ENCODE results near the gene OR56A5.

The OR56A5 gene

GRCh38 chr11:5933116-5933515 is 35.2 kb downstream of the OR56A5 start:
- WGBS (ENCODE audit: insufficient coverage) = 96% methylated on average over 7 of the region's 10 CpGs
- Histone ChIP-seq H3K4me3 (ENCODE audit: control insufficient read depth in 1 of 7, extremely low read depth in 1 of 7, insufficient read depth in 4 of 7, low read depth in 2 of 7, low read length in 6 of 7) (no peak overlapping the region), H3K27me3 (replicated peaks in 2 of 5; ENCODE audit: control insufficient read depth in 4 of 5, insufficient read depth in 5 of 5, low read length in 4 of 5) (no peaks in the 10 kb centered on the region), H3K9me3 (ENCODE audit: control extremely low read depth in 1 of 5, control insufficient read depth in 4 of 5, insufficient read depth in 2 of 5, low read depth in 1 of 5, low read length in 4 of 5) (peaks cover 0 to 13% (median 4%) of the 10 kb centered on the region in 5 experiments), H3K4me1 (ENCODE audit: control extremely low read depth in 1 of 4, control insufficient read depth in 4 of 4, insufficient read depth in 4 of 4, low read length in 3 of 4) (no peaks in the 10 kb centered on the region), H3K27ac (ENCODE audit: insufficient read depth in 1 of 2, low read depth in 1 of 2, low read length in 2 of 2, poor library complexity in 1 of 2, severe bottlenecking in 2 of 2) (no peak overlapping the region), H3K36me3 (ENCODE audit: control insufficient read depth in 4 of 4, insufficient read depth in 4 of 4, low read length in 3 of 4) (no peaks in the 10 kb centered on the region)
- no peak for DNase-seq
- ChIA-PET POLR2A (no interaction called here), CTCF (no interaction called here)

- CTCF ChIA-PET = no interaction called here
- Histone ChIP-seq H3K36me3 (ENCODE audit: control insufficient read depth in 4 of 4, insufficient read depth in 4 of 4, low read length in 3 of 4) (no peaks in the 10 kb centered on the region), H3K27ac (ENCODE audit: insufficient read depth in 1 of 2, low read depth in 1 of 2, low read length in 2 of 2, poor library complexity in 1 of 2, severe bottlenecking in 2 of 2) (no peak overlapping the region), H3K4me3 (ENCODE audit: control insufficient read depth in 1 of 7, extremely low read depth in 1 of 7, insufficient read depth in 4 of 7, low read depth in 2 of 7, low read length in 6 of 7) (no peak overlapping the region), H3K4me1 (ENCODE audit: control extremely low read depth in 1 of 4, control insufficient read depth in 4 of 4, insufficient read depth in 4 of 4, low read length in 3 of 4) (no peaks in the 10 kb centered on the region), H3K27me3 (replicated peaks in 2 of 5; ENCODE audit: control insufficient read depth in 4 of 5, insufficient read depth in 5 of 5, low read length in 4 of 5) (no peaks in the 10 kb centered on the region), H3K9me3 (ENCODE audit: control extremely low read depth in 1 of 5, control insufficient read depth in 4 of 5, insufficient read depth in 2 of 5, low read depth in 1 of 5, low read length in 4 of 5) (peaks cover 0 to 9% (median 1%) of the 10 kb centered on the region in 5 experiments)
- WGBS (ENCODE audit: insufficient coverage) = 100% methylated on average over 6 of the region's 11 CpGs
- no peak for DNase-seq
- POLR2A ChIA-PET = no interaction called here
Observed at GRCh38 chr11:5932671-5933070, 35.6 kb downstream of the OR56A5 start.

DNA sequence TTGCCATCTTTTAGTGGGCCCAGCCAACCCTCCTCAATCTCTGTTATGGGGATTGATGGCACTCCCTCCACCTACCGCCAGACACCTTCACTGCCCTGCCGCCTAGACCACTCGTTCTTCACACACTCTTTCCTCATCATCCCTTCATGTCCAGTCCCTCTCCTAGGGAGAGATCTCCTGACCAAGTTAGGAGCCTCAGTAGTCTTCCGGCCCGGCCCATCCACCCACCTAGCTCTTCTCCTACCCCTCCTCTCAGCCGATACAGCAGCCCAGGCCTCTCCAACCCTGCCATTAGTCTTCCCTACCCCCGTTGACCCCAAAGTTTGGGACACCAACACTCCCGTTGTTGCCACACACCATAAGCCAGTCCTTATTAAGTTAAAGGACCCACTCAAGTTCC is 37.2 kb downstream of the OR56A5 start:
- H3K9me3 ChIP-seq (ENCODE audit: control extremely low read depth in 1 of 5, control insufficient read depth in 4 of 5, insufficient read depth in 2 of 5, low read depth in 1 of 5, low read length in 4 of 5) = peaks cover 0 to 7% (median 0%) of the 10 kb centered on the region in 5 experiments

GRCh38 chr11:5930614-5931013 is 37.7 kb downstream of the OR56A5 start:
- H3K4me3 ChIP-seq (ENCODE audit: control insufficient read depth in 1 of 7, extremely low read depth in 1 of 7, insufficient read depth in 4 of 7, low read depth in 2 of 7, low read length in 6 of 7) = no peak overlapping the region
- DNase-seq = no peak
- no peak overlapping the region for H3K27ac ChIP-seq (ENCODE audit: insufficient read depth in 1 of 2, low read depth in 1 of 2, low read length in 2 of 2, poor library complexity in 1 of 2, severe bottlenecking in 2 of 2)
- H3K4me1 ChIP-seq (ENCODE audit: control extremely low read depth in 1 of 4, control insufficient read depth in 4 of 4, insufficient read depth in 4 of 4, low read length in 3 of 4) = no peaks in the 10 kb centered on the region
- no peaks in the 10 kb centered on the region for H3K36me3 ChIP-seq (ENCODE audit: control insufficient read depth in 4 of 4, insufficient read depth in 4 of 4, low read length in 3 of 4)
- 90% methylated on average over 19 of the region's 19 CpGs for WGBS (ENCODE audit: insufficient coverage)
- peaks cover 0 to 7% (median 0%) of the 10 kb centered on the region in 5 experiments for H3K9me3 ChIP-seq (ENCODE audit: control extremely low read depth in 1 of 5, control insufficient read depth in 4 of 5, insufficient read depth in 2 of 5, low read depth in 1 of 5, low read length in 4 of 5)
- ChIA-PET CTCF (no interaction called here), POLR2A (no interaction called here)
- H3K27me3 ChIP-seq (replicated peaks in 2 of 5; ENCODE audit: control insufficient read depth in 4 of 5, insufficient read depth in 5 of 5, low read length in 4 of 5) = no peaks in the 10 kb centered on the region

More for the DNA sequence above, 37.2 kb downstream of the OR56A5 start:
- Histone ChIP-seq H3K4me1 (ENCODE audit: control extremely low read depth in 1 of 4, control insufficient read depth in 4 of 4, insufficient read depth in 4 of 4, low read length in 3 of 4) (no peaks in the 10 kb centered on the region), H3K4me3 (ENCODE audit: control insufficient read depth in 1 of 7, extremely low read depth in 1 of 7, insufficient read depth in 4 of 7, low read depth in 2 of 7, low read length in 6 of 7) (no peak overlapping the region), H3K27ac (ENCODE audit: insufficient read depth in 1 of 2, low read depth in 1 of 2, low read length in 2 of 2, poor library complexity in 1 of 2, severe bottlenecking in 2 of 2) (no peak overlapping the region), H3K27me3 (replicated peaks in 2 of 5; ENCODE audit: control insufficient read depth in 4 of 5, insufficient read depth in 5 of 5, low read length in 4 of 5) (no peaks in the 10 kb centered on the region), H3K36me3 (ENCODE audit: control insufficient read depth in 4 of 4, insufficient read depth in 4 of 4, low read length in 3 of 4) (no peaks in the 10 kb centered on the region)
- CTCF ChIA-PET = no interaction called here
- no peak for DNase-seq
- POLR2A ChIA-PET = no interaction called here
- WGBS (ENCODE audit: insufficient coverage) = 95% methylated on average over 8 of the region's 8 CpGs

- POLR2A ChIA-PET = no interaction called here
- H3K4me1 ChIP-seq (ENCODE audit: control extremely low read depth in 1 of 4, control insufficient read depth in 4 of 4, insufficient read depth in 4 of 4, low read length in 3 of 4) = no peaks in the 10 kb centered on the region
- no peak for DNase-seq
- CTCF ChIA-PET = no interaction called here
- 90% methylated on average over 29 of the region's 31 CpGs for WGBS (ENCODE audit: insufficient coverage)
- no peaks in the 10 kb centered on the region for H3K27me3 ChIP-seq (replicated peaks in 2 of 5; ENCODE audit: control insufficient read depth in 4 of 5, insufficient read depth in 5 of 5, low read length in 4 of 5)
- H3K9me3 ChIP-seq (ENCODE audit: control extremely low read depth in 1 of 5, control insufficient read depth in 4 of 5, insufficient read depth in 2 of 5, low read depth in 1 of 5, low read length in 4 of 5) = peaks cover 0 to 7% (median 0%) of the 10 kb centered on the region in 5 experiments
- H3K4me3 ChIP-seq (ENCODE audit: control insufficient read depth in 1 of 7, extremely low read depth in 1 of 7, insufficient read depth in 4 of 7, low read depth in 2 of 7, low read length in 6 of 7) = no peak overlapping the region
- no peak overlapping the region for H3K27ac ChIP-seq (ENCODE audit: insufficient read depth in 1 of 2, low read depth in 1 of 2, low read length in 2 of 2, poor library complexity in 1 of 2, severe bottlenecking in 2 of 2)
- H3K36me3 ChIP-seq (ENCODE audit: control insufficient read depth in 4 of 4, insufficient read depth in 4 of 4, low read length in 3 of 4) = no peaks in the 10 kb centered on the region
Observed at GRCh38 chr11:5929571-5930368, 38.5 kb downstream of the OR56A5 start.

- H3K27me3 ChIP-seq (replicated peaks in 2 of 5; ENCODE audit: control insufficient read depth in 4 of 5, insufficient read depth in 5 of 5, low read length in 4 of 5) = no peaks in the 10 kb centered on the region
- WGBS (ENCODE audit: insufficient coverage) = 96% methylated on average over 14 of the region's 15 CpGs
- CTCF ChIA-PET = no interaction called here
- no peak for DNase-seq
- H3K27ac ChIP-seq (ENCODE audit: insufficient read depth in 1 of 2, low read depth in 1 of 2, low read length in 2 of 2, poor library complexity in 1 of 2, severe bottlenecking in 2 of 2) = no peak overlapping the region
- no peak overlapping the region for H3K4me3 ChIP-seq (ENCODE audit: control insufficient read depth in 1 of 7, extremely low read depth in 1 of 7, insufficient read depth in 4 of 7, low read depth in 2 of 7, low read length in 6 of 7)
- peaks cover 0 to 10% (median 0%) of the 10 kb centered on the region in 5 experiments for H3K9me3 ChIP-seq (ENCODE audit: control extremely low read depth in 1 of 5, control insufficient read depth in 4 of 5, insufficient read depth in 2 of 5, low read depth in 1 of 5, low read length in 4 of 5)
- H3K4me1 ChIP-seq (ENCODE audit: control extremely low read depth in 1 of 4, control insufficient read depth in 4 of 4, insufficient read depth in 4 of 4, low read length in 3 of 4) = no peaks in the 10 kb centered on the region
- POLR2A ChIA-PET = no interaction called here
- H3K36me3 ChIP-seq (ENCODE audit: control insufficient read depth in 4 of 4, insufficient read depth in 4 of 4, low read length in 3 of 4) = no peaks in the 10 kb centered on the region
Observed at GRCh38 chr11:5928811-5929210, 39.5 kb downstream of the OR56A5 start.

DNA sequence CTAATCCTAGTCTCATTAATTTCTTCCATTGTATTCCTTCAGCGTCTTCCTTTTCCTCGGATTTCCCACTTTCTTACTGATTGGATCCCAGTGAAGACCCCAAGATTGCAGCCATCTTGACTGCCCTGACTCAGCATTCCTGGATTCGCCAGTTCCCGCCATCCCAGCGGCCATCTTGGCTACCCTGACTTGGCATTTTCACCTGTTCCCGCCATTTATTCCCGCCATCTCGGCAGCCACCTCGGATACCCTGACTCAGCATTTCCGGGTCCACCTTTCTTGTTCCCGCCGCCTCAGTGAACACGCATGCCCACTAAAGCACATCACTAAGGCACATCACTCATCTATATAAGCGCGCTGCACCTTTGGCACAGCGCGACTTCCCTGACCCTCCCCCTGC is 40.0 kb downstream of the OR56A5 start:
- H3K36me3 ChIP-seq (ENCODE audit: control insufficient read depth in 4 of 4, insufficient read depth in 4 of 4, low read length in 3 of 4) = no peaks in the 10 kb centered on the region
- H3K4me3 ChIP-seq (ENCODE audit: control insufficient read depth in 1 of 7, extremely low read depth in 1 of 7, insufficient read depth in 4 of 7, low read depth in 2 of 7, low read length in 6 of 7) = no peak overlapping the region
- H3K9me3 ChIP-seq (ENCODE audit: control extremely low read depth in 1 of 5, control insufficient read depth in 4 of 5, insufficient read depth in 2 of 5, low read depth in 1 of 5, low read length in 4 of 5) = peaks cover 0 to 12% (median 0%) of the 10 kb centered on the region in 5 experiments
- POLR2A ChIA-PET = no interaction called here
- CTCF ChIA-PET = no interaction called here
- H3K4me1 ChIP-seq (ENCODE audit: control extremely low read depth in 1 of 4, control insufficient read depth in 4 of 4, insufficient read depth in 4 of 4, low read length in 3 of 4) = no peaks in the 10 kb centered on the region
- DNase-seq = no peak
- H3K27me3 ChIP-seq (replicated peaks in 2 of 5; ENCODE audit: control insufficient read depth in 4 of 5, insufficient read depth in 5 of 5, low read length in 4 of 5) = no peaks in the 10 kb centered on the region
- no peak overlapping the region for H3K27ac ChIP-seq (ENCODE audit: insufficient read depth in 1 of 2, low read depth in 1 of 2, low read length in 2 of 2, poor library complexity in 1 of 2, severe bottlenecking in 2 of 2)
- WGBS (ENCODE audit: insufficient coverage) = 97% methylated on average over 17 of the region's 17 CpGs
